NB4 (cell line): ENCODE results near the gene SELPLG.

ENCODE experiments used
- DNase-seq: peaks from one replicate; pipeline ENCODE4 v3.0.0; 2010; ENCODE audit warnings: low read depth
- H3K4me3 ChIP-seq: one replicate; pipeline ENCODE4 v1.5.1; 2011; ENCODE audit warnings: mild to moderate bottlenecking, low read depth, low read length, moderate library complexity
- MYC ChIP-seq: IDR thresholded peaks from 2 replicates; pipeline ENCODE4 v1.6.1; 2011; ENCODE audit warnings: low read depth, low read length
- POLR2A ChIP-seq: IDR thresholded peaks from 2 replicates; pipeline ENCODE4 v1.6.1; 2011; ENCODE audit warnings: mild to moderate bottlenecking; ENCODE audit not compliant: insufficient read length; ENCODE audit errors: extremely low read depth
- TF ChIP-seq, protein P1 (sequence below): IDR thresholded peaks from 2 replicates; pipeline ENCODE4 v1.6.1; 2011; ENCODE audit warnings: low read depth, low read length
- TF ChIP-seq, protein P2 (sequence below): IDR thresholded peaks from one replicate; pipeline ENCODE4 v1.5.1; 2012; ENCODE audit warnings: low read depth, low read length

The SELPLG gene

DNA sequence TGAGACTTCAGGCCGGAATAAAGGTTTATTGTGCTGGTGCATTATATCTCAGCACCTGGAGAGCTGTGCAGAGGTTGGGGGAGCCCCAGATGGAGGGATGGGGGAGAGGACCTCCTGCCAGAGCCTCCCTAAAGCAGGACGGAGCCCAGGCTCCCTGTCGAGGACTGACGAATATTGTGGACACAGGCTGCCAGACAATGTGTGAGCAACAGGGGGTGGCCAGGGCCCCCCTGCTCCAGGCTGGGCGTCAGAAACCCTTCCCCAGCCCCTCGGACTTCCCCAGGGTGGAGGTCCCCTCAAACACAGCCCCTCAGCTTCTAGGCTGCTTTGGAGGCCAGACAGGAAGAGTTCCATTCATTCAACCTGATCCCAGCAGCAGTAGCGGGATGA, 43.9 kb downstream of the SELPLG start:
- DNase-seq: no peak
- H3K4me3 ChIP-seq: no peak overlapping the region
- TF ChIP-seq, protein P1, sequence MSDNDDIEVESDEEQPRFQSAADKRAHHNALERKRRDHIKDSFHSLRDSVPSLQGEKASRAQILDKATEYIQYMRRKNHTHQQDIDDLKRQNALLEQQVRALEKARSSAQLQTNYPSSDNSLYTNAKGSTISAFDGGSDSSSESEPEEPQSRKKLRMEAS: no peak
- TF ChIP-seq MYC: no peak
- TF ChIP-seq POLR2A: no peak
- TF ChIP-seq, protein P2, sequence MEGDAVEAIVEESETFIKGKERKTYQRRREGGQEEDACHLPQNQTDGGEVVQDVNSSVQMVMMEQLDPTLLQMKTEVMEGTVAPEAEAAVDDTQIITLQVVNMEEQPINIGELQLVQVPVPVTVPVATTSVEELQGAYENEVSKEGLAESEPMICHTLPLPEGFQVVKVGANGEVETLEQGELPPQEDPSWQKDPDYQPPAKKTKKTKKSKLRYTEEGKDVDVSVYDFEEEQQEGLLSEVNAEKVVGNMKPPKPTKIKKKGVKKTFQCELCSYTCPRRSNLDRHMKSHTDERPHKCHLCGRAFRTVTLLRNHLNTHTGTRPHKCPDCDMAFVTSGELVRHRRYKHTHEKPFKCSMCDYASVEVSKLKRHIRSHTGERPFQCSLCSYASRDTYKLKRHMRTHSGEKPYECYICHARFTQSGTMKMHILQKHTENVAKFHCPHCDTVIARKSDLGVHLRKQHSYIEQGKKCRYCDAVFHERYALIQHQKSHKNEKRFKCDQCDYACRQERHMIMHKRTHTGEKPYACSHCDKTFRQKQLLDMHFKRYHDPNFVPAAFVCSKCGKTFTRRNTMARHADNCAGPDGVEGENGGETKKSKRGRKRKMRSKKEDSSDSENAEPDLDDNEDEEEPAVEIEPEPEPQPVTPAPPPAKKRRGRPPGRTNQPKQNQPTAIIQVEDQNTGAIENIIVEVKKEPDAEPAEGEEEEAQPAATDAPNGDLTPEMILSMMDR: no peak

DNA sequence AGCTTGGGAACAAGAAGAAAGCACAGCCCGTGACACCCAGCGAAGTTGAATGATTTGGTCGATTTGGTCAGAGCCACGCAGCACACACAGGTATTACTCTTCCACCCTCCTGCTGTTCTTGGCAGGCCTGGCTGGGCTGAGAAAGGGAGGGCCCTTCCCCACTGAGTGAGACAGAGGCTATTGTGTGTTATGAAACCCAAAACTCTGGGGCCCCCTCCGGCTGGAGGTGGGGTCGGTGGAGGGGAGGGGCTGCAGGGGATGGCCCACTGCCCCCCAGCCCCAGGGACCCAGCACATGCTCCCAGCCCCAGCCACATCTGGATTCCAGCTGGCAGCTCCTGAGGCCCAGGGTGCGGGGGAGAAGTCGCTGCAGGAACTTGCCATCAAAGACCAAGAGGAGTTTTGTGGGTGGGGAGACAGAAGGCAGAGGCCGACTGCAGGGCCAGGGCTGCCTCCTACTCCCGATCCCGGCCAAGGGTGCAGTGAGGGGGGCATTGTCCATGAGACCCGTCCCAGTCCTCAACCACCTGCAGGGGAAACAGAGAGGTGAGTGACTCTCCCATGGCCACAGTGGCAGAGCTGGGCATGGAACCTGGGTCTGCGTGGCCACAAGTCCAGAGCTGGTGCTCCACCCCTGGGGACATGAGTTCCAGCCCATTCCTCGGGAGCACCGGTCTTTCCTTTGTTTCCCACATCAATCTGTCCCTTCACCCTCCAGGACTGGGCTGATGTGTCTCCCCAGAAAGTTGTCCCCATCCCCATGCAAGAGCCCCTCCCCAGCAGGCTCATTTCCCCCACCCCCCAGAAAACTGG, 44.5 kb downstream of the SELPLG start:
- no peak overlapping the region for H3K4me3 ChIP-seq
- no peak for TF ChIP-seq MYC
- peak; percentile 36 for DNase-seq

DNA sequence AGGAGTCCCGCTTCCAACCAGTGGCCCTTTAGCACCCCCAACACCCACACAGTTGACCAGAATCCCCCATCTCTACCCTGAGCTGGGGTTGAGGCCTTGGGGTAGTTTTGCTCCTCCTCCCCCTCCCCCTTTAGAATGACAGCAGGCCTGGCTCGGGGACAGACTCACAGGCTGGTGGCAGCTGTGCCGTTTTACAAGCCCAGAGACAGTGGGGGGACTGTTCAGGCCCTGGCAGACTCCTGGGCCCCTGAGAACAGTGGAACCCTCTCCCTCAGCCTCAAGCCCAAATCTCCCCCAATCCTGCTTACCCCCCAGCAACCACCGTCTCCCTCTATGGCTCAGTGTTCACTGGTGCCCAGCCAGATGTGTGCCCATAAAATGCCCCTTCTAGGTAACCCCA, 45.9 kb downstream of the SELPLG start:
- H3K4me3 ChIP-seq: no peak overlapping the region
- DNase-seq: no peak
- TF ChIP-seq, protein P2: no peak
- TF ChIP-seq POLR2A (no peak), MYC (no peak)
- TF ChIP-seq, protein P1: no peak

DNA sequence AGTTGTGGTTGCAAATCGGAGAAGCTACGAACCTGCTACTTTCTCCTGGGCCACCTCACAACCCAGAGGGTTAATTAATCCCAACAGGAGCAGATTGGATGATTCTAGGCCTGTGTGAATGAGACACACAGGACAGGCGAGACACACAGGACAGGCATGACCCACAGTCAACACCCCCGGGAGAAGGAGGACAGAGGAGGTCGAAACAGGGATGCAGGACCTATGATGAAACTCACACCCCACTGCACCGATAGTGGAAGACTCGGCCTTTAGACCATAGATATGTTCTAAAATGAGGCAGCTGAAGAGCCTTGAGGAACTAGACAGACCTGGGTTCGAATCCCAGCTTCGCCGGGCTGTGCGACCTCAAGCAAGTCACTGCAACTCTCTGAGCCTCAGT, 47.4 kb downstream of the SELPLG start:
- TF ChIP-seq, protein P1: no peak
- TF ChIP-seq POLR2A: no peak
- TF ChIP-seq MYC: no peak
- no peak for DNase-seq
- H3K4me3 ChIP-seq: no peak overlapping the region

DNA sequence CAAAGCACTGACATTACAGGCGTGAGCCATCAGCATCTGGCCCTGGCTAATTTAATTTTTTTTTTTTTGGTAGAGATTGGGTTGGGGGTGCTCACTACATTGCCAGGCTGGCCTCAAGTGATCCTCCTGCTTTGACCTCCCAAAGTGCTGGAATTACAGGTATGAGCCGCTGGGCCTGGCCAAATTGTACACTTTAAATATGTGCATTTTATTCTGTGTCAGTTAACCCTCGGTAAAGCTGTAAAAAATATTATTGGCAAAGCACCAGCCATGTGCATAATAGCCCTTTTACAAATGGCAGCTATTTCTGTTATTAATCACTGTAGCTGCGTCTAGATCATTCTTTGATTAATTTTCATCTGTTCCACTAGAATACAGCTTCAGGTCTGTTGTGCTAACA, 47.8 kb downstream of the SELPLG start:
- no peak for DNase-seq
- TF ChIP-seq MYC (no peak), POLR2A (no peak)
- TF ChIP-seq, protein P2: no peak
- TF ChIP-seq, protein P1: no peak
- H3K4me3 ChIP-seq: no peak overlapping the region

DNA sequence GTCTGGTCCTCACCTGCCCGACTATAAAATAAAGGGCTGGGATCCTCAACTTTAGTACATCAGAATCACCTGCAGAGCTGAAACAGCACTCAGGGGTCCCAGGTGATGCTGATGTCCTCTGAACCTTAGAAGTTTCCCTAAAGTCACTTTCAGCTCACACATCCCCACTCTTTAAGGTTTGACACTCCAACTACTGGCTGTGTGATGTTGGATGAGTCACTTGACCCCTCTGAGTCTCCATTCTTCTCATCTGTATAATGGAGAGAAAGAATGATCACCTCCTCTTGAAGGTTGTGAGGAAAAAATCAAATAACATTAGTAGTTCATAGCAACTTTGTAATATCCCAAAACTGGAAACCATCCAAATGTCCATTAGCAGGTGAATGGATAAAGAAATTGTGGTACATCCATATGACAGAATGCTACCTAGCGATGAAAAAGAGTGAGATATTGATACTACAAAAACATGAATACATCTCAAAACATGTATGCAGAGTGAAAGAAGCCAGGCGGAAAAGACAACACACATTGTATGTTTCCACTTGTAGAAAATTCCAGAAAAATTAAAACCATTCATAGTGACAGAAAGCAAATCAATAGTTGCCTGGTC, 49.1 kb downstream of the SELPLG start:
- TF ChIP-seq, protein P1: no peak
- TF ChIP-seq MYC: no peak
- TF ChIP-seq, protein P2: no peak
- TF ChIP-seq POLR2A: no peak
- no peak overlapping the region for H3K4me3 ChIP-seq
- no peak for DNase-seq
